Measurements from ENCODE around the gene TMEM179.
"Not testable (repeated sequence)": the region's sequence is repeated elsewhere in the genome, so short reads cannot be mapped to it uniquely, and the experiment has no call there.

Gene TMEM179

DNA sequence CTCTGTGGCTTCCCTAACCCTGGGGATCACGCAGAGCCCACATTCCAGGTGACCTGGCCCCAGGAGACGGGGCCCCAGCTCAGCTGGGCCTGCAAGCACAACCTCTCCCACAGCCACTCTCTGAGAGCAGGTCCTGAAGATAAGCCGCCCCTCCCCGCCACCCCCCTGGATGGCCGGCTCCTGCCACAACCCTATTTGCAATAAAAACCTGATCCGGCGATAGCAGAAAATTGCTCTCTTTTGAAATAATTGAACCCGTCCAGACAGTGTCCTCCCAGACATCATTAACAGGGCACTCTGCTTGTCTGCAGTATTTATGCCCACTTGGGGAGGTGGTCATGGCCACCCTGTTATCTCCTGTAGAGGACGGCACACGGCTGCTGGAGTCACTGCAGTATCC lies 20.0 kb downstream of the TMEM179 start:
- Histone ChIP-seq H3K4me3 (ENCODE audit: low read length in 2 of 2) (no peak overlapping the region), H3K4me1 (ENCODE audit: control insufficient read depth, insufficient read depth, low read length) (peaks cover 5% of the 10 kb centered on the region), H3K27me3 (ENCODE audit: control insufficient read depth in 1 of 2, insufficient read depth in 2 of 2, low read length in 2 of 2) (peaks cover 0 to 6% of the 10 kb centered on the region in 2 donors), H3K9me3 (ENCODE audit: control insufficient read depth in 2 of 2, low read length in 2 of 2) (no peaks in the 10 kb centered on the region), H3K9ac (ENCODE audit: low read length in 2 of 2) (no peak overlapping the region), H3K36me3 (ENCODE audit: control insufficient read depth in 2 of 2, insufficient read depth in 2 of 2, low read length in 2 of 2) (no peaks in the 10 kb centered on the region), H3K27ac (ENCODE audit: low read length) (no peak overlapping the region)

- Histone ChIP-seq H3K27ac (ENCODE audit: low read length) (no peak overlapping the region), H3K9ac (ENCODE audit: low read length in 2 of 2) (no peak overlapping the region), H3K4me1 (ENCODE audit: control insufficient read depth, insufficient read depth, low read length) (peaks cover 7% of the 10 kb centered on the region), H3K27me3 (ENCODE audit: control insufficient read depth in 1 of 2, insufficient read depth in 2 of 2, low read length in 2 of 2) (peaks cover 4 to 6% of the 10 kb centered on the region in 2 donors), H3K4me3 (ENCODE audit: low read length in 2 of 2) (no peak overlapping the region), H3K9me3 (ENCODE audit: control insufficient read depth in 2 of 2, low read length in 2 of 2) (no peaks in the 10 kb centered on the region), H3K36me3 (ENCODE audit: control insufficient read depth in 2 of 2, insufficient read depth in 2 of 2, low read length in 2 of 2) (no peaks in the 10 kb centered on the region)
Observed at GRCh38 chr14:104583424-104584306, 20.9 kb downstream of the TMEM179 start.

DNA sequence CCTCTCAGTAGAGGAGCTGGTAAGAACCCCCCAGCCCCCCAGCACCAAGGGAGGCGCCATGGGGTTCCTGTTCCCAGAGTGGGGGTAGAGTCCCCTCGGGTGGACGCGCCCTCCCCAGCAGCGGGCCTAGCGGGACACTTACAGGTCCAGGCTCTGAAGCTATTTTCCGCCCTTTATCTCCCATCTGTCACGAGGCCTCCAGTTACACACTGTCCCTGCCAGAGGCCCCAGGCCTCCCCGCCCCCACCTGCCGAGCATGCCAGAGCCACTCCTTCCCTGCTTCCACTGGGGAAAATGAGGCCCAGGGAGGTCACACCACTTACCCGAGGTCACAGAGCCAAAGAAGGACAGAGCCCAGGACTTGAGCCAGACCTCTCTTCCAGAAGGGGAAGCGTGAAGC lies 21.9 kb downstream of the TMEM179 start:
- Histone ChIP-seq H3K9ac (ENCODE audit: low read length in 2 of 2) (no peak overlapping the region), H3K4me1 (ENCODE audit: control insufficient read depth, insufficient read depth, low read length) (peaks cover 7% of the 10 kb centered on the region), H3K4me3 (ENCODE audit: low read length in 2 of 2) (no peak overlapping the region), H3K27ac (ENCODE audit: low read length) (no peak overlapping the region), H3K36me3 (ENCODE audit: control insufficient read depth in 2 of 2, insufficient read depth in 2 of 2, low read length in 2 of 2) (no peaks in the 10 kb centered on the region), H3K9me3 (ENCODE audit: control insufficient read depth in 2 of 2, low read length in 2 of 2) (no peaks in the 10 kb centered on the region), H3K27me3 (ENCODE audit: control insufficient read depth in 1 of 2, insufficient read depth in 2 of 2, low read length in 2 of 2) (peaks cover 6 to 8% of the 10 kb centered on the region in 2 donors)

DNA sequence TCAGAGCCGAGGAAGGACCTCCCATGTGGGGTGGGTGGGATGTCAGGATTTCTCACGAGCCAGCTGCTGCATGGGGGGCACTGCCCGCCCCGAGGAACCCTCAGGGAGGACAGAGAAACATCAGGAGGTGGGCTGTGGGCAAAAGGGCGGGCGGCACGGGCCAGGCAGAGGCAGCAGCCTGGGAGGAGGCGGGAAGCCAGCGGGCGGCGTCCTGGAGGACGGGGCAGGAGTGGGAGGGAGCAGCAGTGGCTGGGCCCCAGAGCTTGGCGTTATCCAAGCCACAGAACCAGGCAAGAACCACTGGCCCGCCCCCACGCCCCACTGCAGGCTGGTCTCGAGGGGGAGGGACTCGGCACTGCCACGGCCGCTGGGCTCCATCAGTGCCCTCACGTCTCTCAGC lies 22.6 kb downstream of the TMEM179 start:
- peaks cover 5 to 8% of the 10 kb centered on the region in 2 donors for H3K27me3 ChIP-seq (ENCODE audit: control insufficient read depth in 1 of 2, insufficient read depth in 2 of 2, low read length in 2 of 2)
- H3K27ac ChIP-seq (ENCODE audit: low read length) = no peak overlapping the region
- no peak overlapping the region for H3K4me3 ChIP-seq (ENCODE audit: low read length in 2 of 2)
- peaks cover 7% of the 10 kb centered on the region for H3K4me1 ChIP-seq (ENCODE audit: control insufficient read depth, insufficient read depth, low read length)
- H3K36me3 ChIP-seq (ENCODE audit: control insufficient read depth in 2 of 2, insufficient read depth in 2 of 2, low read length in 2 of 2) = no peaks in the 10 kb centered on the region
- no peak overlapping the region for H3K9ac ChIP-seq (ENCODE audit: low read length in 2 of 2)
- H3K9me3 ChIP-seq (ENCODE audit: control insufficient read depth in 2 of 2, low read length in 2 of 2) = no peaks in the 10 kb centered on the region

DNA sequence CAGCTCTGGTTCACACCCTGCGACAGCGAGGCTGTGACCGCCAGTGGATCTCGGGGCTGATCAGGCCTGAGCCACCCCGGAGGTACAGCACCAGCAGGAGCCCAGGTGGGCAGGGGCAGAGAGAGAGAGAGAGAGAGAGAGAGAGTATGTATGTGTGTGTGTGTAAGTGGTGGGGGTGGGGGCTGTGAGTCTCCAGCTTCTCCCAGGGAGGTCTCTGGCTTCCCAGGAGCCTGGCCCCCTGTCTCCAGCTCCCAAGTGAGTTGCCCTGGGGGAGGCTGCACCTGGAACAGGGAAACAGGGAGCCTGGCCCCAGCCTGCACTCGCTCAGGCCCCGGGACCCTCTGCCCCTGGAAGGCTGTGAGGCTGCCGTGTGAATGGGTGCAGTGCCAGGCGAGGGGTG lies 23.1 kb downstream of the TMEM179 start:
- Histone ChIP-seq H3K9me3 (ENCODE audit: control insufficient read depth in 2 of 2, low read length in 2 of 2) (no peaks in the 10 kb centered on the region), H3K36me3 (ENCODE audit: control insufficient read depth in 2 of 2, insufficient read depth in 2 of 2, low read length in 2 of 2) (no peaks in the 10 kb centered on the region), H3K27me3 (ENCODE audit: control insufficient read depth in 1 of 2, insufficient read depth in 2 of 2, low read length in 2 of 2) (peaks cover 10 to 11% of the 10 kb centered on the region in 2 donors), H3K4me3 (ENCODE audit: low read length in 2 of 2) (no peak overlapping the region), H3K4me1 (ENCODE audit: control insufficient read depth, insufficient read depth, low read length) (peaks cover 7% of the 10 kb centered on the region), H3K27ac (ENCODE audit: low read length) (no peak overlapping the region), H3K9ac (ENCODE audit: low read length in 2 of 2) (no peak overlapping the region)

GRCh38 chr14:104580961-104581360 lies 23.6 kb downstream of the TMEM179 start:
- Histone ChIP-seq H3K27me3 (ENCODE audit: control insufficient read depth in 1 of 2, insufficient read depth in 2 of 2, low read length in 2 of 2) (peaks cover 11 to 12% of the 10 kb centered on the region in 2 donors), H3K36me3 (ENCODE audit: control insufficient read depth in 2 of 2, insufficient read depth in 2 of 2, low read length in 2 of 2) (no peaks in the 10 kb centered on the region), H3K9ac (ENCODE audit: low read length in 2 of 2) (no peak overlapping the region), H3K9me3 (ENCODE audit: control insufficient read depth in 2 of 2, low read length in 2 of 2) (no peaks in the 10 kb centered on the region), H3K4me1 (ENCODE audit: control insufficient read depth, insufficient read depth, low read length) (peaks cover 7% of the 10 kb centered on the region), H3K27ac (ENCODE audit: low read length) (no peak overlapping the region), H3K4me3 (ENCODE audit: low read length in 2 of 2) (no peak overlapping the region)

DNA sequence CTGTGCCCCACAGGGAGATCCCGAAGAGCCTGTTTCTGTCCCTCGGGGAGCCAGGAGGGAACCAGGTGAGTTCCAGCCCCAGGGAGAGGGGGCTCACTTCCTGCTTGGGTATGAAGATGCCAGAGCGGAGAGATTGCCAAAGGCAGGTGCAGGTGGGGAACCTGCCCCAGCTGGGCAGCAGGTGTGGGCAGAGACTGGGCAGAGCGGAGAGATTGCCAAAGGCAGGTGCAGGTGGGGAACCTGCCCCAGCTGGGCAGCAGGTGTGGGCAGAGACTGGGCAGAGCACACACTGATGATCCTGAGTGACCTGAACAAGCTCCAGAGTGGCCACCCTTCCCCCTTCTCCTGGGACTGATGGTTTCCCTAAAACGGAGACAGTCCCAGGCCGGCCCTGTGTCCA lies 24.6 kb downstream of the TMEM179 start:
- H3K27me3 ChIP-seq (ENCODE audit: control insufficient read depth in 1 of 2, insufficient read depth in 2 of 2, low read length in 2 of 2) = peaks cover 11 to 12% of the 10 kb centered on the region in 2 donors
- not testable (repeated sequence) for H3K27ac ChIP-seq (ENCODE audit: low read length)

DNA sequence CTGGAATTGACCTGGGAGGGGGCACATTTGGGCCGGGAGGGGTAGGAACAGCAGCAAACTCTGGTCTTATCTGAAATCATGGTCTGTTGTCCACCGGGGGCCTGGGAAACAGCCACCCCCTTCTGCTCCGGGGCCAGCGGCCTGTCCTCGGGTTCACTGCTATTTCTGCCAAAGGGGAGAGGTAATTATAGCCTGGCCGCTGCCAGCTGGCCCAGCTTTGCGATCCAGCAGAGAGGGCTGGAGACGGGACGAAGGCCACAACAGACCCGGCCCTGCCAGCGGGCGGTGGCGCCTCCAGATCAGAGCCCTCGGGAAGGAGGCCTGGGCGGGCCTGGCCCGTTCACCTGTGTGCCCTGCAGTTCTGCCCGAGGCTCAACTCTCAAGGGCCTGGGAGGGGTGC lies 25.1 kb downstream of the TMEM179 start, which contains the start of gene C14orf180:
Gene C14orf180, plus strand, starts transcription at position 258 of the 400 bp plus-strand sequence. CDS start 6,667 bp downstream, outside the sequence.
- no peak within 1 kb of the TSS for H3K27ac ChIP-seq (ENCODE audit: low read length)
- H3K9ac ChIP-seq (ENCODE audit: low read length in 2 of 2) = no peak within 1 kb of the TSS
- no peaks in the 10 kb centered on the region for H3K9me3 ChIP-seq (ENCODE audit: control insufficient read depth in 2 of 2, low read length in 2 of 2)
- peaks cover 7% of the 10 kb centered on the region for H3K4me1 ChIP-seq (ENCODE audit: control insufficient read depth, insufficient read depth, low read length)
- H3K4me3 ChIP-seq (ENCODE audit: low read length in 2 of 2) = no peak within 1 kb of the TSS
- no peaks in the 10 kb centered on the region for H3K36me3 ChIP-seq (ENCODE audit: control insufficient read depth in 2 of 2, insufficient read depth in 2 of 2, low read length in 2 of 2)
- H3K27me3 ChIP-seq (ENCODE audit: control insufficient read depth in 1 of 2, insufficient read depth in 2 of 2, low read length in 2 of 2) = peaks cover 11 to 12% of the 10 kb centered on the region in 2 donors

More for the DNA sequence above, 24.6 kb downstream of the TMEM179 start:
- not testable (repeated sequence) for H3K9me3 ChIP-seq (ENCODE audit: control insufficient read depth in 2 of 2, low read length in 2 of 2); H3K9ac ChIP-seq (ENCODE audit: low read length in 2 of 2); H3K4me3 ChIP-seq (ENCODE audit: low read length in 2 of 2); H3K4me1 ChIP-seq (ENCODE audit: control insufficient read depth, insufficient read depth, low read length); H3K36me3 ChIP-seq (ENCODE audit: control insufficient read depth in 2 of 2, insufficient read depth in 2 of 2, low read length in 2 of 2)

- no peak overlapping the region for H3K9ac ChIP-seq (ENCODE audit: low read length in 2 of 2)
- H3K4me3 ChIP-seq (ENCODE audit: low read length in 2 of 2) = no peak overlapping the region
- H3K36me3 ChIP-seq (ENCODE audit: control insufficient read depth in 2 of 2, insufficient read depth in 2 of 2, low read length in 2 of 2) = no peaks in the 10 kb centered on the region
- peaks cover 7 to 14% of the 10 kb centered on the region in 2 donors for H3K27me3 ChIP-seq (ENCODE audit: control insufficient read depth in 1 of 2, insufficient read depth in 2 of 2, low read length in 2 of 2)
- peaks cover 7% of the 10 kb centered on the region for H3K4me1 ChIP-seq (ENCODE audit: control insufficient read depth, insufficient read depth, low read length)
- H3K27ac ChIP-seq (ENCODE audit: low read length) = no peak overlapping the region
- H3K9me3 ChIP-seq (ENCODE audit: control insufficient read depth in 2 of 2, low read length in 2 of 2) = no peaks in the 10 kb centered on the region
Observed at GRCh38 chr14:104578321-104578720, 26.3 kb downstream of the TMEM179 start.

- peaks cover 8 to 14% of the 10 kb centered on the region in 2 donors for H3K27me3 ChIP-seq (ENCODE audit: control insufficient read depth in 1 of 2, insufficient read depth in 2 of 2, low read length in 2 of 2)
- H3K9me3 ChIP-seq (ENCODE audit: control insufficient read depth in 2 of 2, low read length in 2 of 2) = no peaks in the 10 kb centered on the region
- no peaks in the 10 kb centered on the region for H3K36me3 ChIP-seq (ENCODE audit: control insufficient read depth in 2 of 2, insufficient read depth in 2 of 2, low read length in 2 of 2)
- H3K9ac ChIP-seq (ENCODE audit: low read length in 2 of 2) = no peak overlapping the region
- H3K4me3 ChIP-seq (ENCODE audit: low read length in 2 of 2) = no peak overlapping the region
- peaks cover 7% of the 10 kb centered on the region for H3K4me1 ChIP-seq (ENCODE audit: control insufficient read depth, insufficient read depth, low read length)
- no peak overlapping the region for H3K27ac ChIP-seq (ENCODE audit: low read length)
Observed at GRCh38 chr14:104577847-104578301, 26.7 kb downstream of the TMEM179 start.

DNA sequence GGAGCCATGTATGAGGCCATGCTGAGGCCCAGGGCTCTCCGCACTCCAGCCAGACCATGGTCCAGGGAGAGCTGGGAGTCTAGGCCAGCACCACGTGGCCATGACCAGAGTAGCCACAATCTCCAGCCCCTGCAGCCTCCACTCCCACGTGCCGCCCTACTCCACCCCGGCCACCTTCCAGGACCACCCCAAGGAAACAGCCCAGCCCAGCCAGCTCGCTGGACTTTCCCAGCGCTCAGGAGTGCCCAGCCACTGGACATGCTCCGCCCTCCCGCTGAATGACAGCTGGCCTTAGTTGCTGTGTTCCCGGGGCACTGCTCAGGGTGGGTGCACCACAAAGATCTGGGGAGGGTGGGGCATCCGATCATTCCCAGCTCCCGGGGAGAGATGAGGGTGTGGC lies 27.1 kb downstream of the TMEM179 start:
- no peak overlapping the region for H3K4me3 ChIP-seq (ENCODE audit: low read length in 2 of 2)
- H3K36me3 ChIP-seq (ENCODE audit: control insufficient read depth in 2 of 2, insufficient read depth in 2 of 2, low read length in 2 of 2) = no peaks in the 10 kb centered on the region
- no peak overlapping the region for H3K9ac ChIP-seq (ENCODE audit: low read length in 2 of 2)
- peaks cover 10 to 14% of the 10 kb centered on the region in 2 donors for H3K27me3 ChIP-seq (ENCODE audit: control insufficient read depth in 1 of 2, insufficient read depth in 2 of 2, low read length in 2 of 2)
- no peak overlapping the region for H3K27ac ChIP-seq (ENCODE audit: low read length)
- peaks cover 7% of the 10 kb centered on the region for H3K4me1 ChIP-seq (ENCODE audit: control insufficient read depth, insufficient read depth, low read length)
- H3K9me3 ChIP-seq (ENCODE audit: control insufficient read depth in 2 of 2, low read length in 2 of 2) = no peaks in the 10 kb centered on the region
